ENCODE data around the gene TREML4. TPM values are rescaled to one million over a fixed set of nuclear protein-coding genes. Genes with fewer than 3 reads are reported as not detected.

TREML4 gene
- total and polyA plus RNA-seq, 2 of the 4 experiments (the other 2 are of a cell fraction): not detected

- no peak overlapping the region for H3K23ac ChIP-seq (ENCODE audit: low read depth, low read length)
- no peak overlapping the region for H4K5ac ChIP-seq (ENCODE audit: low read depth, low read length)
- H4K20me1 ChIP-seq (ENCODE audit: insufficient read depth, low read length): no peaks in the 10 kb centered on the region
- no peaks in the 10 kb centered on the region for H3K79me1 ChIP-seq (ENCODE audit: low read depth in 1 of 2, low read length in 2 of 2)
- DNase-seq (no peak), ATAC-seq (ENCODE audit: low read depth) (no peak)
- no peak overlapping the region for H4K8ac ChIP-seq (ENCODE audit: low read depth in 2 of 2, low read length in 2 of 2)
- H3K56ac ChIP-seq (ENCODE audit: extremely low read depth, insufficient read depth, low read length): no peak overlapping the region
- no peak overlapping the region for H3K4me2 ChIP-seq (ENCODE audit: low read depth, low read length)
- intact Hi-C loops (cut with micrococcal nuclease): no loop called here
- TF ChIP-seq CEBPB (IDR thresholded peaks at IDR 0.05; ENCODE audit: low read depth, low read length) (no peak), SMC3 (IDR thresholded peaks at IDR 0.05; ENCODE audit: low read depth, low read length) (no peak), USF2 (IDR thresholded peaks at IDR 0.05; ENCODE audit: low read depth, low read length) (no peak), RCOR1 (IDR thresholded peaks at IDR 0.05; ENCODE audit: insufficient replicate concordance, low read length) (no peak), BHLHE40 (IDR thresholded peaks at IDR 0.05; ENCODE audit: low read depth, low read length) (no peak), CHD1 (IDR thresholded peaks at IDR 0.05; ENCODE audit: low read depth, low read length) (no peak), MAZ (IDR thresholded peaks at IDR 0.05; ENCODE audit: borderline replicate concordance, low read depth, low read length) (no peak), RFX5 (IDR thresholded peaks at IDR 0.05; ENCODE audit: low read depth, low read length) (no peak), ELK1 (IDR thresholded peaks at IDR 0.05; ENCODE audit: borderline replicate concordance, low read depth, low read length) (no peak), FOS (IDR thresholded peaks at IDR 0.05; ENCODE audit: low read depth, low read length) (no peak), NFE2L2 (IDR thresholded peaks at IDR 0.05; ENCODE audit: low read depth, low read length) (no peak)
- TF ChIP-seq, protein P1, sequence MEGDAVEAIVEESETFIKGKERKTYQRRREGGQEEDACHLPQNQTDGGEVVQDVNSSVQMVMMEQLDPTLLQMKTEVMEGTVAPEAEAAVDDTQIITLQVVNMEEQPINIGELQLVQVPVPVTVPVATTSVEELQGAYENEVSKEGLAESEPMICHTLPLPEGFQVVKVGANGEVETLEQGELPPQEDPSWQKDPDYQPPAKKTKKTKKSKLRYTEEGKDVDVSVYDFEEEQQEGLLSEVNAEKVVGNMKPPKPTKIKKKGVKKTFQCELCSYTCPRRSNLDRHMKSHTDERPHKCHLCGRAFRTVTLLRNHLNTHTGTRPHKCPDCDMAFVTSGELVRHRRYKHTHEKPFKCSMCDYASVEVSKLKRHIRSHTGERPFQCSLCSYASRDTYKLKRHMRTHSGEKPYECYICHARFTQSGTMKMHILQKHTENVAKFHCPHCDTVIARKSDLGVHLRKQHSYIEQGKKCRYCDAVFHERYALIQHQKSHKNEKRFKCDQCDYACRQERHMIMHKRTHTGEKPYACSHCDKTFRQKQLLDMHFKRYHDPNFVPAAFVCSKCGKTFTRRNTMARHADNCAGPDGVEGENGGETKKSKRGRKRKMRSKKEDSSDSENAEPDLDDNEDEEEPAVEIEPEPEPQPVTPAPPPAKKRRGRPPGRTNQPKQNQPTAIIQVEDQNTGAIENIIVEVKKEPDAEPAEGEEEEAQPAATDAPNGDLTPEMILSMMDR (conservative IDR thresholded peaks at IDR 0.05; ENCODE audit: low read depth, low read length): no peak
- dilution Hi-C loops (cut with HindIII; ENCODE audit: low sequenced_read_pairs, unreplicated experiment): no loop called here
- H3K9me1 ChIP-seq (ENCODE audit: insufficient read depth, low read length): no peaks in the 10 kb centered on the region
- H2BK5ac ChIP-seq (ENCODE audit: low read depth, low read length, poor library complexity, severe bottlenecking): no peak overlapping the region
- H3K4me3 ChIP-seq (ENCODE audit: insufficient read depth, low read depth, low read length): no peak overlapping the region
- no peak overlapping the region for H2AFZ ChIP-seq (replicated peaks; ENCODE audit: low read length, poor library complexity)
- H2BK20ac ChIP-seq (ENCODE audit: low read depth, low read length): no peak overlapping the region
- no peak overlapping the region for H3K9ac ChIP-seq (ENCODE audit: low read depth, low read length)
- no CpG with 5 or more reads among the region's 22 CpGs for WGBS, 2 experiments (ENCODE audit: extremely low coverage in 2 of 2, insufficient read length in 1 of 2)
- no peak overlapping the region for H3K18ac ChIP-seq (ENCODE audit: low read depth, low read length)
- no peak overlapping the region for H4K91ac ChIP-seq (ENCODE audit: insufficient read depth, low read depth, low read length)
- H3K4ac ChIP-seq (ENCODE audit: low read depth, low read length): no peak overlapping the region
- no peak overlapping the region for H3K27ac ChIP-seq (ENCODE audit: insufficient read depth, low read length)
- no peak overlapping the region for H2BK120ac ChIP-seq (ENCODE audit: low read depth, low read length)
- H2BK15ac ChIP-seq (ENCODE audit: low read depth, low read length): no peak overlapping the region
- no TSS peak for BruUV-seq (replicated peaks)
- ChIA-PET CTCF (no interaction called here), POLR2A (ENCODE audit: unreplicated experiment) (no interaction called here)
- H3K27me3 ChIP-seq (ENCODE audit: control insufficient read depth, insufficient read depth, low read length): peaks cover 13% of the 10 kb centered on the region
- H3K9me3 ChIP-seq (ENCODE audit: control insufficient read depth, insufficient read depth, low read length): no peaks in the 10 kb centered on the region; the same call in 1 of the 2 replicates
- no peak overlapping the region for H2AK5ac ChIP-seq (ENCODE audit: low read depth, low read length)
- no peak overlapping the region for H3K14ac ChIP-seq (replicated peaks; ENCODE audit: low read depth, low read length)
- no peaks in the 10 kb centered on the region for H3K36me3 ChIP-seq (ENCODE audit: control insufficient read depth, insufficient read depth, low read length)
- in situ Hi-C loops (cut with MboI; ENCODE audit: low sequenced_read_pairs): no loop called here
- H3K4me1 ChIP-seq (ENCODE audit: control insufficient read depth, insufficient read depth, low read length): no peaks in the 10 kb centered on the region
- H2AK9ac ChIP-seq (replicated peaks; ENCODE audit: low read depth, low read length, poor library complexity): no peak overlapping the region
Observed at GRCh38 chr6:41239467-41240159, 11.5 kb downstream of the TREML4 start.
